Cortex of kidney (tissue), 1 donor: ENCODE data around the gene PTPRG.
"Not testable (repeated sequence)": the region's sequence is repeated elsewhere in the genome, so short reads cannot be mapped to it uniquely, and the experiment has no call there.

ENCODE experiments used
- DNase-seq: peaks from one replicate; lab custom pipeline; 2025; lab: John Stamatoyannopoulos, UW

PTPRG gene

DNA sequence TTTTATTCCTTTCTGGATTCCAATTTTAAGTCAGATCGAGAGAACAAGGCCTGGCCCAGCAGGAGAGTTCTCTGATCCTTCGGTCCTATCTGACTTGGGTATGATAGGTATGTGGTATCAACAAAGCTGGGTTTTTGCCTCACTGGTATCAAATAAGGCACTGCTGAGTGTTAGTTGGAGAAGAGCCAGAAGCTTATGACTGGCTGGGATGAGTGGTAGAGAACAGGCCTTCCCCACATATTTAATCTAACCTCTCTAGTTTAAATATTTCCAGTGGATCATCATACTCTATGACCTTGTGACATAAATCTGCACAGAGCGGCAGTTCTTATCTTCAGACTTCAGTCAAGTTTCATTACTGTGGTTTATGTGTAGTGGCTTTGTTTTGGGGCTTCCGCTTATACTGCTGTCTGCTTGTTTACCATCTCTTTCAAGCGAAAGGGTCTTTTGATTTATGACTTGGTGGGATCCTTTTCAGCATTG lies 164.5 kb downstream of the PTPRG start:
- DNase-seq: no peak

DNA sequence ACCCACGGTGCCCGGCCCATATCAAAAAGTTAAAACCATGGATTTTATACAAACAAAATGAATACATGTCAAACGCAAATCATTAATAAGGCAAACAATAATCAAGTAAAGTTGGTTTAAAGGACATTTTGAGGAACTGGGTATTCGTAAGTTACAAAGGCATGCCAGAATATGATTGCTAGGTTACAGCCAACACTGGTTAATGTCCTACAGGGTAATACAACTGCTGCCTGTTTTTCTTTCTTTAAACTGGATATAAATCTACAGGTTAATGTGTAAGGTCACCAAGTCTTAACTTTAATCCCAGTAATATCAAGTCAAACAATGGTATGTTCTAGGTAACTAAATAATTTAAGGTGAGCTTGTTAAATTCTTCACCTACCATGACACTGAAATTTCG lies 166.1 kb downstream of the PTPRG start:
- no peak for DNase-seq

DNA sequence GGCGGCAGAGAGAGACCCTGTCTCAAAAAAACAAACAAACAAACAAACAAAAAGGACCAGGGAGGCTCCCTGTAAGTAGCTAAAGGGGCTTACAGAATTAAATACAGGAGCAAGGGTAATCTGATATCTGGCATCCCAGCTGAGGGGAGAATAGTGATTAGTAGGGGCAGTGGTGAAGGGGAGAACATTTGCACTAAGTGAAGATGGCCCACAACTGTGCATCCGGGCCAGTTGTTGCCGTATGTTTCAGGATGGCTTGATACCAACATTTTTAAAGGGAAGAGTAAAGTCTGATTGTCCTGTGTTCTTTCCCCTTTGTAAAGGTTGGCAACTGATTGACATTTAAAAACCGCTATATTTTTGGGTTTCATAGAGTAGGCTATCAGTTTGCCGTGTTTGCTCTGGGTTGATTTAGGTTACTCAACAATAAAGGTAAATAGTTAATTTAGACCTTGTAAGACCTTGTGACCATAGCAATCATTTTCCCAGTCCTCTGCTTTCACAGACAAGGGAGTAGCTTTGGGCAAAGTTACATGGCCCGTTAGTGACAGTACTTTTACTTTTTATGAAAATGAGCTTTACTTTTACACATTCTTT lies 167.8 kb downstream of the PTPRG start:
- DNase-seq: no peak

GRCh38 chr3:61730056-61730455 lies 168.7 kb downstream of the PTPRG start:
- DNase-seq: no peak

GRCh38 chr3:61730577-61731231 lies 169.3 kb downstream of the PTPRG start:
- DNase-seq: no peak

- DNase-seq: no peak
These were observed 171.6 kb downstream of the PTPRG start for GRCh38 chr3:61733000-61733399.

DNA sequence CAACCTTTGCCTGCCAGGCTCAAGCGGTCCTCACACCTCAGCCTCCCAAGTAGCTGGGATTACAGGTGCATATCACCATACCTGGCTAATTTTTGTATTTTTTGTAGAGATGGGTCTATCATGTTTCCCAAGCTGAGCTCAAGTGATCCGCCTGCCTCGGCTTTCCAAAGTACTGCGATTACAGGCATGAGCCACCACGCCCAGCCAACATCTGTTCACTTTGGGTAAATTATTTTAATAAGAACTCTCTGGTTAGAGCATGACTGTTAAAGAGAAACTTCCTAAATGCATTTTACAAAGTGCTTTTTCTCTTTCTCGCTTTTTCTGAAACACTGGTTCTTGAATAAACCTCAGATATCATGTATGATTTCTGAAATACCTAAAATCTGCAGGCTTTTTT lies 172.5 kb downstream of the PTPRG start:
- DNase-seq: no peak

DNA sequence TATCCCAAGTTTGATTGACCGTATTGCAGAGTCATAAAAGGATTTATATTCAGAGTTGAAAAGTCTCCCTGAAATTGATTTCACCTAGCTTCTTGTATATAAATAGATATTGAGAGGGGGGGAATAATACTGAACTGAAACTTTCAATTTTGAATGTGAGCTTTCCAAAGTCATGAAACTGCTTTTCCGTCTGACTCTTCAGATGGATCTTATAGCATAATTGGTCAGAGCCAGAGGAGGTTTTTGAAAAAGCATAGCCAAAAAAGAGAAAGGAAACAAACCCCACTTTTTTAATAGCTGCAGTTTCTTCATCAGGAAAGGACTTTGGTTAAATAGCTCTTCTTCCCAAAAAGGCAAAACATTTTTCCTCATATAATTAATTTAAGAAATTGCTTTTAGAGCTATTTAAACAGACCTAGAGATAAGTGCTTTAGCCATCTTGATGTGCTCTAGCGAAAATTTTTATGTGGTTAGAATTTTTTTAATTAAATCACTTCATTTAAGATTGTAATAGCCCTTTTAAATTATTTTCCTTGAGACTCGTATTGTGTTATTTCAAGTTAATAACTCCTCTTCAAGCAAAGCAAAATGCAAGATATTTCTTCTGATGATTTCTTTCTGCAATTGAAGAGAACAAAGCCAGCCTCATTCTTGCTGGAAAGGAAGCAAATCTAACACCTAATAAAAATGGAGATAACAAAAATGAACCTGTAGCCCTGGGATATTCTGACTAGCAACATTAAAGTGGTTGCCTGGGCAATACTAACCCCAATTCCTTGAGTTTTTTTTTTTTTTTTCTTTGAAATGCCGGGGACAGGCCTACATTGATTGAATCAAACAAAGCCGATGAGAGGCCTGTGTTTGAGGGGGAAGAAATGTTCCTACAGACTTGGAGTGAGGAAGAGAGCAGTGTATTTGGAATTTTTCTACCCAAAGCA lies 173.6 kb downstream of the PTPRG start:
- DNase-seq: no peak

GRCh38 chr3:61736506-61736905 lies 175.1 kb downstream of the PTPRG start:
- DNase-seq: no peak

- DNase-seq: no peak
These were observed 178.3 kb downstream of the PTPRG start for GRCh38 chr3:61739640-61740039.

DNA sequence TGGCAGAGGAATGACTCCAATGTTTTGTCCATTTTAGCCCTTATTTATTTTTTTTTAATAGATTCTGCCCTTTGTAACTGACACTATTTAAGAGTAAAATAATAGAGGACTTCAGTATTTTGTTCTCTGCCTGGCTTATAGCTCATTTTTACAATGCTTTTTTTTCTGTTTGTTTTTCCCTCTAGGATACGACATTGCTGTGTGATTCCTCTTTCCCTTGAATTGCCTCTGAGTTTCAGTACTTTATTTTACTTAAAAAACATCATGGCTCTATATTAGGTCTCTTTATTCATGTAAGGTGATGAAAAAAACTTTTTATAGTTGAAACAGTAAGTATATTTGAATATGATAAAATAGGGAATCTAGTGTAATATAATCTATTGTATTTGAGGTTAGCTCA lies 179.1 kb downstream of the PTPRG start:
- DNase-seq: no peak

GRCh38 chr3:61741551-61741950 lies 180.2 kb downstream of the PTPRG start:
- no peak for DNase-seq

GRCh38 chr3:61742006-61742405 lies 180.6 kb downstream of the PTPRG start:
- no peak for DNase-seq

GRCh38 chr3:61743067-61743466 lies 181.7 kb downstream of the PTPRG start:
- DNase-seq: no peak

DNA sequence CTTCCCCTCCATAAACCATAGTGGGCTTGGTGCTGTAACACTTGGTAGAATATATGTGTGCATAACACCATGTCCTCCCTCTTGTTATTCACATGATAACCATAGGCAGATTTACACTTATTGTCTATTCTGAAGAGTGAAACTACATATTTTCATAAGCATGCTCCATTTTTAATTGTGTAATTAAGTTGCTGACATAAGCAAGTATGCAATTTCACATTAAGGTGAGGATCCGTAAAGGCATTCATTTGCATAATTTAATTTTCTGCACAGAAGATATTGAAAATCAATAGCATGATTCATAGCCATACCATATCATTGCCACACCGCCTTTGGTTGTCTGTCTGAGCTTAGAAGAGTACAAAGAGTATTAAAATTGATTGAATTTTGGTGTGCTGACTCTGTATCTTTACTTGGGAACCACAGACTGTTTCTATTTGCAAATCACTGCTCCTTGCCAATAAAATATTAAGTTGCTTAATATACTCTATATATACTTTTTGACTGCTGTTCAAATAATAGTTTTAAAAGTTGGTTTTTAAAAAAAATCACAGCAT lies 182.4 kb downstream of the PTPRG start:
- no peak for DNase-seq

DNA sequence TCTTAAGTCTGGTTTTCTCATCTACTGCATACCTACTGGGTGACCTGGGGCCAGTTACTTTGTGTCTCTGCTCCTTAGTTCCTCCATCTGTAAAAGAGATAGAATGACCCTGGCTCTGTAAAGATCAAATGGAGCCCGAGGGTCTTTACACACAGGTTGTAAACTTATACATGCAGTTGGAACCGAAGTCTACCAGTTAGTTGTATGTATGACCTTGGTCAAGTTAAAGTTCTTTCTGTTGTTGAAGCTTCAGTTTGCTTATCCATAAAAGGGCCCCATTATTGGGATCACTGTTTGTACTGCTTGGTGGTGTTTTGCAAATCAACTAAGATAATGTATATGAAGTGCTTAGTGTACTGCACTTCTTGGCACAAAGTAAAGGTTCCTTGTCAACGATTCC lies 186.9 kb downstream of the PTPRG start:
- DNase-seq: no peak

DNA sequence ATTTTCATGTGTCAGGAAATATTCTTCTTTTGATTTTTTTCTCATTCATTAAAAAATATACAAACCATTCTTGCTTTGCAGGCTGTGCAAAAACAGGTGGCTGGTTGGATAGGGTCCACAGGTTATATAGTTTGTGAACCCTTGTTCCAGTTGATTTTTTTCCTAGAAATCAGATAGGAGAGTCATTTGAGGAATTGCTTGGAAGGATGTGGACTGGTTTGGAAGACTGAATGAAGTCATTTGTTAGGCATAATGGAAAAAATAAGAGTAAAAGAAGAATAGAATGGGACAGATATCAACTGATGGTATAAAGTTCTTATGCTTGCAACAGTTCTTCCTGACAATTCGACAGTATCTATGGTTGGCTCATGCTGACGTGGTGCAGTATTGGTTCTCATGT lies 189.4 kb downstream of the PTPRG start:
- DNase-seq: no peak

DNA sequence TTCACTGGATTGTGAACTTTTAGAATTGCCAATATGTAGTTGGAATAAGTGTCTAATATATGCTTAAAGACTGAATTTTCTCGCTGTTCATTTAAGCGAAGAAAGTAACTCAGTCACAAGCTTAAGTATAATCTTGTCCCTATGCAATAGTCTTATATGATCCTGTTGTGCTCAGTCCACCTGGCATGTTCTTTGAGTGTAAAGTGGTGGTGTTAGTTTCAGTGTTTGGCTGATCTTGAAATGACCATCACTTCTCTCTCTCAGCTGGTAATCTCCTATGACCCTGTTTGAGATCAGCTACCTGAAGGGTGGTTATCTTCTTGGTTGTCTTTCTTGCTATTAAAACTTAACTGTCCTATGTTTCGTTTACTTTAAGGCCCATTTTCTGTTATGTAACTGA lies 197.5 kb downstream of the PTPRG start:
- no peak for DNase-seq

GRCh38 chr3:61760783-61761182 lies 199.4 kb downstream of the PTPRG start:
- not testable (repeated sequence) for DNase-seq

DNA sequence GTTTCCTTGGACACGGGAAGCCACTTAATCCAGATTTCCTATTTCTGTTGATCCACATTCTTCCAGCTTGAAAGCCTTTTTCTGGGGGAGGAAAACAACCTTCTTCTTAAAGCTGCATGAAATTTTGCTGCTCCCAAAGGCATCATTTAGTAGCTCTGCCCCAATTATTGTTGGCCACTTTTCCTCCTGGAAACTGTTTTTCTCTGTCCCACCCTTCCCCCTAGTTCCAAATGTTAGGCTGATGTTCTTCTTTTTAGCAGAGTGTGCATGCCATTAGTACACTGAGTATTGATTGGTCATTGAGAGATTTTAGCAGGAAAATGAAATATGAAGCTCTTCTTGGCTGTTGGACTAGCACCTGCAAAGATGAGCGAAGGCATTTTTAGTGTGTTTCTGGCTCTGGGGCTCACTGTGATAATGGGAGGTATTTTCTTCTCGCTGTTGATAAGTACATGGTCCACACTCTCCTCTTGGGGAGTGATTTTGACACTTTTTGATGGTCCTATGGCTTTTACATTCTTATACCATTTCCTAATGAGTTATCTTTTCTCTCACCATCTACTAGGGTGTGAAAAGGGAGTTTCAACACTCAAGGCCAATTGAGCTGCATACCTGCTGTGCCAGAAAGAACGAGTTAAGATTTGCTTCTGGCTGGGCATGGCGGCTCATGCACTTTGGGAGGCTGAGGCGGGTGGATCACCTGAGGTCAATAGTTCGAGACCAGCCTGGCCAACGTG lies 200.5 kb downstream of the PTPRG start:
- DNase-seq: no peak

DNA sequence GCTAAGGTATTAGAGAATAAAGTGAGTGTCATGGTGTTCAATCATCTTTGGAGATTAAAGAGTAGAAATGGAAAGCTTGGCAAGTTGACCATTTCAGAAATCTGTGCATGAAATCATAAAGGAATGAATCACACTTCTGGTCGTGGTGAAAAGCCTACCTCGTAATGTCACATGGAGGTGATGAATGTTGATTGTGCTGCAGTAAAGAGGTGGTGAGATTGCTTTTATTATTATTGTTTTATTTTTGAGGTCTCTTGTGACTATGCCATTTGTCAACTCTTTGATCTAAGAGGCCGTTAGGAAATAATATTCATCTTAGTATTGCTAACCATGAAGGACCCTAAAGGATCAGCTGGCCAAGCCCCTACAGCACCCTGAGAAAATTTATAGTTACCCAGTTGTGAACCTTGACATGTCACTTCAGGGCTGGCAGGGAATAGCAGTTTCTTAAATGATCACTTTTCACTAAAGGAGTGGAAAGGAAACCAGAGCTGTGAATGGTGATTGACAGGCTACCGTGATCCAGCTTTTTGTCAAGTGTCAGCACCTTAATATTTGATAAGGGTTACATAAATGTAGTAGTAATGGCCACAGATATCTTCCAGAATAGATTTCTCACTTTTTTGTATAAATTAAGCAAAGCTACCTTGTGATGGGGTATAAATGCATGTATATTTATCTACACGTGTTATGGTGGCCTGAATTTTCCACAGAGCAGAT lies 203.9 kb downstream of the PTPRG start:
- no peak for DNase-seq
